Activated CD8-positive, alpha-beta memory T cell treated with anti-CD3 and anti-CD28 coated beads, Interleukin-2, amount 10 ng/mL, durations not matched to agents 7 days and 5 days (primary cell): ENCODE measurements around the gene PPP1R18. TPM values are rescaled to one million over a fixed set of nuclear protein-coding genes. Genes with fewer than 3 reads are reported as not detected.
"Not testable (repeated sequence)": the region's sequence is repeated elsewhere in the genome, so short reads cannot be mapped to it uniquely, and the experiment has no call there.

Source experiments
- ATAC-seq: fragments of 150-1000 bp; cut with Tn5 transposase; one replicate; pipeline ENCODE4 v1.10.0; 2021; ENCODE audit warnings: moderate library complexity
- CTCF ChIA-PET: fragments of 350-600 bp; sonication (Branson Sonifier 250); formaldehyde crosslinking; loops from one replicate; lab custom pipeline; 2021; ENCODE audit warnings: antibody characterized with exemption; lab: Charles Lee
- DNase-seq: peaks from one replicate; pipeline ENCODE4 v3.0.0-alpha.2; 2020
- H3K27ac Mint-ChIP-seq: one replicate; pipeline ENCODE4 v1.8.0; 2021; ENCODE audit warnings: mild to moderate bottlenecking, mixed read lengths
- H3K27me3 Mint-ChIP-seq: one replicate; pipeline ENCODE4 v1.8.0; 2021; ENCODE audit warnings: mixed read lengths
- H3K36me3 Mint-ChIP-seq: one replicate; pipeline ENCODE4 v1.8.0; 2021; ENCODE audit warnings: mild to moderate bottlenecking, mixed read lengths
- H3K4me1 Mint-ChIP-seq: one replicate; pipeline ENCODE4 v1.8.0; 2021; ENCODE audit warnings: mixed read lengths
- H3K4me3 Mint-ChIP-seq: one replicate; pipeline ENCODE4 v1.8.0; 2021; ENCODE audit warnings: mild to moderate bottlenecking, moderate library complexity, mixed read lengths
- H3K9me3 Mint-ChIP-seq: one replicate; pipeline ENCODE4 v1.8.0; 2022; ENCODE audit warnings: low read depth, mixed read lengths
- total RNA-seq, 2 experiments: library from RNA; stranded (reverse); gene quantifications; one replicate each; pipeline ENCODE4 v1.2.3, GENCODE V29; 2021

PPP1R18 gene
- total RNA-seq, 2 experiments from 2014 or later, result 257 to 293 TPM

GRCh38 chr6:30723843-30724741, 37.6 kb upstream of the PPP1R18 start:
- not testable (repeated sequence) for DNase-seq, H3K27me3 Mint-ChIP-seq, ATAC-seq, H3K9me3 Mint-ChIP-seq
- Mint-ChIP-seq H3K36me3 (peaks cover 62% of the 10 kb centered on the region), H3K4me3 (peak overlapping the region; percentile 99), H3K4me1 (peaks cover 38% of the 10 kb centered on the region), H3K27ac (peak overlapping the region; percentile 95)
- CTCF ChIA-PET, result interaction anchor here (1.4 to 32.1 kb wide), 11 partner anchors 7 to 242 kb away, joined by 3 to 936 read pairs (median 19); partner anchors contain the start of gene DHX16

GRCh38 chr6:30723159-30723842, 36.9 kb upstream of the PPP1R18 start:
- Mint-ChIP-seq H3K4me1 (peaks cover 45% of the 10 kb centered on the region), H3K4me3 (peak overlapping the region; percentile 99), H3K36me3 (peaks cover 62% of the 10 kb centered on the region), H3K27ac (peak overlapping the region; percentile 95)
- ATAC-seq, H3K27me3 Mint-ChIP-seq, H3K9me3 Mint-ChIP-seq, DNase-seq: not testable (repeated sequence)
- CTCF ChIA-PET, result interaction anchor here (0.7 to 32.1 kb wide), 18 partner anchors 8 to 364 kb away, joined by 3 to 936 read pairs (median 14); partner anchors contain the start of genes DHX16, FLOT1, MRPS18B and PPP1R10

- DNase-seq (peak; percentile 89), ATAC-seq (no peak)
- CTCF ChIA-PET, result interaction anchor here (0.5 to 32.1 kb wide), 27 partner anchors 9 to 365 kb away, joined by 3 to 936 read pairs (median 6); partner anchors contain the start of genes DHX16, FLOT1, MRPS18B and NRM
- Mint-ChIP-seq H3K27ac (peak overlapping the region; percentile 95), H3K9me3 (no peaks in the 10 kb centered on the region), H3K36me3 (peaks cover 60% of the 10 kb centered on the region), H3K4me3 (peak overlapping the region; percentile 99), H3K27me3 (no peaks in the 10 kb centered on the region), H3K4me1 (peaks cover 47% of the 10 kb centered on the region)
Measured at GRCh38 chr6:30722280-30723112, 36.1 kb upstream of the PPP1R18 start.

- H3K27ac Mint-ChIP-seq, result peak overlapping the region; percentile 95
- H3K9me3 Mint-ChIP-seq, H3K27me3 Mint-ChIP-seq, ATAC-seq: not testable (repeated sequence)
- peak; percentile 57 for DNase-seq
- peaks cover 63% of the 10 kb centered on the region for H3K36me3 Mint-ChIP-seq
- peaks cover 50% of the 10 kb centered on the region for H3K4me1 Mint-ChIP-seq
- CTCF ChIA-PET, result interaction anchor here (0.5 to 32.1 kb wide), 25 partner anchors 9 to 365 kb away, joined by 3 to 936 read pairs (median 7); partner anchors contain the start of genes DHX16, FLOT1, MRPS18B and NRM
- peak overlapping the region; percentile 99 for H3K4me3 Mint-ChIP-seq
Measured at GRCh38 chr6:30722025-30722279, 35.5 kb upstream of the PPP1R18 start.

GRCh38 chr6:30721198-30722024, 35.0 kb upstream of the PPP1R18 start:
- Mint-ChIP-seq H3K4me1 (peaks cover 55% of the 10 kb centered on the region), H3K27me3 (no peaks in the 10 kb centered on the region), H3K9me3 (no peaks in the 10 kb centered on the region), H3K27ac (peak overlapping the region; percentile 95), H3K4me3 (peak overlapping the region; percentile 99), H3K36me3 (peaks cover 64% of the 10 kb centered on the region)
- CTCF ChIA-PET, result interaction anchor here (0.8 to 32.1 kb wide), 22 partner anchors 9 to 239 kb away, joined by 3 to 936 read pairs (median 8); partner anchors contain the start of genes DHX16, FLOT1, MRPS18B and NRM
- DNase-seq (peak; percentile 93), ATAC-seq (peak; percentile 24)

DNA sequence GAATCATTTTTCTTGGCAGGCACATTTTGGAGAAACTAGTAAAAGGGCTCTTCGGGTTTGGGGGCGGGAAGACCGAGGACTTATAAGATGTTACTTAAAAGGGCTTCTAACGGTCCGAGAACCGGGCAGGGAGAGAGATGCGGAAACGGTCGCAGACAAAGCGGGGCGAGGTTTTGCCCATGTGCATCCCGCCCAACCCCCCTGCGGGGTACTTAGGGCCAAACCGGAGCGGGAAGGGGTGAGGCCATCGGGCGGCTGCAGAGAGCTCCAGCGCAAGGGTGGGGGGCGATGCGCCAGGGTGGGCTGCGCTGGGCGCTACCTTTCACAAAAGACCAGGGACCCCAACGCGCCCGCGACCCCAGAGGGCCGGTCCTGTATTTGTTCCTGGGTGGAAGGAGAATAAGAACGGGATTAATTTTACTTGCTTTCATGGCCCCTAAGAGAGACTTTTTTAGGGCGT, 34.3 kb upstream of the PPP1R18 start:
- peaks cover 58% of the 10 kb centered on the region for H3K4me1 Mint-ChIP-seq
- CTCF ChIA-PET, result interaction anchor here (0.7 to 32.1 kb wide), 13 partner anchors 8 to 180 kb away, joined by 3 to 936 read pairs (median 16); partner anchors contain the start of genes DHX16 and FLOT1
- peak overlapping the region; percentile 99 for H3K4me3 Mint-ChIP-seq
- H3K36me3 Mint-ChIP-seq, result peaks cover 64% of the 10 kb centered on the region
- no peaks in the 10 kb centered on the region for H3K9me3 Mint-ChIP-seq
- no peaks in the 10 kb centered on the region for H3K27me3 Mint-ChIP-seq
- H3K27ac Mint-ChIP-seq, result peak overlapping the region; percentile 95
- no peak for ATAC-seq
- DNase-seq, result peak; percentile 86

GRCh38 chr6:30719791-30720737, 33.6 kb upstream of the PPP1R18 start, which contains the start of gene TUBB:
Gene TUBB (plus strand): TSS chr6:30720352. CDS start chr6:30720507, 155 bp downstream.
- H3K36me3 Mint-ChIP-seq, result peaks cover 64% of the 10 kb centered on the region

GRCh38 chr6:30719356-30719755, 32.9 kb upstream of the PPP1R18 start:
- H3K27me3 Mint-ChIP-seq, result no peaks in the 10 kb centered on the region
- no peaks in the 10 kb centered on the region for H3K9me3 Mint-ChIP-seq
- ATAC-seq (no peak), DNase-seq (no peak)
- H3K4me3 Mint-ChIP-seq, result peak overlapping the region; percentile 99
- CTCF ChIA-PET, result interaction anchor here (1.2 to 32.1 kb wide), 7 partner anchors 8 to 178 kb away, joined by 3 to 936 read pairs (median 4); partner anchors contain the start of genes DHX16, MRPS18B and PPP1R10
- peak overlapping the region; percentile 95 for H3K27ac Mint-ChIP-seq
- H3K4me1 Mint-ChIP-seq, result peaks cover 56% of the 10 kb centered on the region
- peaks cover 63% of the 10 kb centered on the region for H3K36me3 Mint-ChIP-seq

More at GRCh38 chr6:30719791-30720737, 33.6 kb upstream of the PPP1R18 start, which contains the start of gene TUBB:
- no peaks in the 10 kb centered on the region for H3K9me3 Mint-ChIP-seq
- ATAC-seq, result peak; percentile 72
- peaks cover 58% of the 10 kb centered on the region for H3K4me1 Mint-ChIP-seq
- peak; percentile 98 for DNase-seq
- H3K27me3 Mint-ChIP-seq, result no peaks in the 10 kb centered on the region
- H3K4me3 Mint-ChIP-seq, result peak within 1 kb of the TSS; percentile 99
- CTCF ChIA-PET, result interaction anchor here (0.7 to 32.1 kb wide), 13 partner anchors 9 to 179 kb away, joined by 3 to 936 read pairs (median 5); partner anchors contain the start of genes DHX16, FLOT1, MRPS18B and PPP1R10
- peak within 1 kb of the TSS; percentile 95 for H3K27ac Mint-ChIP-seq

DNA sequence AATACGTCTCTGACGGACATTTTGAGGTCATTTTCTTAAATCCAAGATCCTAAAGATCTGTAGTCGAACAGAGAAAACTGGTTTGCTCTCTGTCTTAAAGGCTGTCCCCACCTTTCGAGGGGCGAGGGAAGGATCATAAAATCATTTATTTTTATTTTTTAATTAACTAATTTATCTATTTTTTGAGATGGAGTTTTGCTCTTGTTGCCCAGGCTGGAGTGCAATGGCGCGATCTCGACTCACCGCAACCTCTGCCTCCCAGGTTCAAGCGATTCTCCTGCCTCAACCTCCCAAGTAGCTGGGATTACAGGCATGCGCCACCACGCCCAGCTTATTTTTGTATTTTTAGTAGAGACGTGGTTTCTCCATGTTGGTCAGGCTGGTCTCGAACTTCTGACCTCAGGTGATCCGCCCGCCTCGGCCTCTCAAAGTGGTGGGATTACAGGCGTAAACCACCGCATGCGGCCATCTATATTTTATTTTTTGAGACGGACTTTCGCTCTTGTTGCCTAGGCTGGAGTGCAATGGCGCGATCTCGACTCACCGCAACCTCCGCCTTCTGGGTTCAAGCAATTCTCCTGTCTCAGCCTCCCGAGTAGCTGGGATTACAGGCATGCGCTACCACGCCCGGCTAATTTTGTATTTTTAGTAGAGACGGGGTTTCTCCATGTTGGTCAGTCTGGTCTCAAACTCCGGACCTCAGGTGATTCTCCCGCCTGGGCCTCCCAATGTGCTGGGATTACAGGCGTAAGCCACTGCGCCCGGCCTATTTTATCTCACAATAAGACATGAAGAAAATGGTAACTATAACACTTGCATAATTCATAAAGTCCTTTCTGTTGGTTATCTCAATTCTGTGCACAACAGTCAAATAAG, 31.6 kb upstream of the PPP1R18 start:
- not testable (repeated sequence) for DNase-seq, H3K9me3 Mint-ChIP-seq, ATAC-seq, H3K27me3 Mint-ChIP-seq
- Mint-ChIP-seq H3K4me1 (peaks cover 49% of the 10 kb centered on the region), H3K36me3 (peaks cover 58% of the 10 kb centered on the region), H3K4me3 (peak overlapping the region; percentile 99), H3K27ac (peak overlapping the region; percentile 100)
- CTCF ChIA-PET, result interaction anchor here (0.8 to 32.1 kb wide), 8 partner anchors 13 to 122 kb away, joined by 3 to 936 read pairs (median 4); partner anchors contain the start of genes DHX16, MRPS18B and PPP1R10
